OCI-LY3 (cell line): ENCODE data around the gene CCL8.

ENCODE experiments used
- H2AFZ ChIP-seq: fragments of 200-600, 300-600 bp; shearing (Covaris generic); 2 replicates; pipeline ENCODE4 v1.6.0; 2014; ENCODE audit warnings: antibody characterized with exemption, low read depth, low read length
- H3K27ac ChIP-seq: fragments of 200-600, 300-600 bp; sonication (generic); 2 replicates; pipeline ENCODE4 v1.5.1; 2014; ENCODE audit warnings: mild to moderate bottlenecking, low read length, moderate library complexity, mixed read lengths
- H3K27me3 ChIP-seq: fragments of 200-600, 300-600 bp; sonication (generic); 2 replicates; pipeline ENCODE4 v1.6.1; 2014; ENCODE audit warnings: low read depth, low read length, mixed read lengths
- H3K36me3 ChIP-seq: fragments of 200-600, 300-600 bp; sonication (generic); replicated peaks from 2 replicates; pipeline ENCODE3; 2014; ENCODE audit warnings: low read depth, low read length, mixed read lengths
- H3K4me1 ChIP-seq: fragments of 300-600, 200-600 bp; sonication (generic); 2 replicates; pipeline ENCODE4 v1.6.1; 2014; ENCODE audit warnings: low read length, mixed read lengths
- H3K4me2 ChIP-seq: fragments of 200-600, 300-600 bp; sonication (generic); 2 replicates; pipeline ENCODE4 v1.6.1; 2014; ENCODE audit warnings: low read length, mixed read lengths
- H3K4me3 ChIP-seq: fragments of 300-600, 200-600 bp; sonication (generic); 2 replicates; pipeline ENCODE4 v1.5.1; 2014; ENCODE audit warnings: antibody characterized with exemption, mild to moderate bottlenecking, low read length, moderate library complexity
- H3K79me2 ChIP-seq: fragments of 300-600, 200-600 bp; shearing (Covaris generic); 2 replicates; pipeline ENCODE4 v1.6.1; 2014; ENCODE audit warnings: mild to moderate bottlenecking, low read length, mixed read lengths
- H3K9ac ChIP-seq: fragments of 300-600, 200-600 bp; shearing (Covaris generic); 2 replicates; pipeline ENCODE4 v1.6.0; 2014; ENCODE audit warnings: mild to moderate bottlenecking, low read length, moderate library complexity
- H3K9me3 ChIP-seq: fragments of 200-600, 300-600 bp; shearing (Covaris generic); 2 replicates; pipeline ENCODE4 v1.6.1; 2014; ENCODE audit warnings: low read length, mixed read lengths; ENCODE audit not compliant: insufficient read depth
- H4K20me1 ChIP-seq: fragments of 200-600, 300-600 bp; sonication (generic); 2 replicates; pipeline ENCODE4 v1.6.1; 2016; ENCODE audit warnings: low read length, mixed read lengths; ENCODE audit not compliant: insufficient read depth
- CTCF ChIP-seq: fragments of 200-600, 300-600 bp; sonication (generic); IDR thresholded peaks from 2 replicates; pipeline ENCODE4 v1.5.1; 2014; ENCODE audit warnings: antibody characterized with exemption, low read length, low read depth
- EZH2phosphoT487 ChIP-seq: fragments of 200-600 bp; shearing (Covaris generic); IDR thresholded peaks from 2 replicates; pipeline ENCODE4 v1.6.1; 2018; ENCODE audit warnings: antibody characterized with exemption, mixed run types, low read depth

CCL8 gene

GRCh38 chr17:34339138-34339770 is 20.0 kb downstream of the CCL8 start:
- Histone ChIP-seq H3K4me3 (no peak overlapping the region), H3K27ac (no peak overlapping the region), H3K27me3 (peaks cover 54% of the 10 kb centered on the region), H3K4me2 (no peak overlapping the region), H3K9ac (no peak overlapping the region), H4K20me1 (no peaks in the 10 kb centered on the region; the same call in 1 of the 2 replicates), H2AFZ (no peak overlapping the region), H3K9me3 (no peaks in the 10 kb centered on the region), H3K4me1 (no peaks in the 10 kb centered on the region), H3K79me2 (no peaks in the 10 kb centered on the region), H3K36me3 (no peaks in the 10 kb centered on the region)
- TF ChIP-seq EZH2phosphoT487 (no peak), CTCF (no peak)

- Histone ChIP-seq H3K4me2 (no peak overlapping the region), H3K4me3 (no peak overlapping the region), H3K36me3 (no peaks in the 10 kb centered on the region), H4K20me1 (no peaks in the 10 kb centered on the region; the same call in 1 of the 2 replicates), H3K4me1 (no peaks in the 10 kb centered on the region), H3K9ac (no peak overlapping the region), H3K27ac (no peak overlapping the region), H3K79me2 (no peaks in the 10 kb centered on the region), H2AFZ (no peak overlapping the region), H3K27me3 (peaks cover 70% of the 10 kb centered on the region), H3K9me3 (no peaks in the 10 kb centered on the region)
- TF ChIP-seq EZH2phosphoT487 (no peak), CTCF (no peak)
Measured at GRCh38 chr17:34341916-34342315, 22.7 kb downstream of the CCL8 start.

GRCh38 chr17:34347063-34347462 is 27.8 kb downstream of the CCL8 start:
- no peaks in the 10 kb centered on the region for H3K9me3 ChIP-seq
- H3K4me1 ChIP-seq = no peaks in the 10 kb centered on the region
- H3K27ac ChIP-seq = no peak overlapping the region
- no peak for TF ChIP-seq EZH2phosphoT487
- TF ChIP-seq CTCF = no peak
- H3K9ac ChIP-seq = no peak overlapping the region
- H4K20me1 ChIP-seq = no peaks in the 10 kb centered on the region
- no peaks in the 10 kb centered on the region for H3K36me3 ChIP-seq
- H3K79me2 ChIP-seq = no peaks in the 10 kb centered on the region
- no peak overlapping the region for H2AFZ ChIP-seq
- no peak overlapping the region for H3K4me2 ChIP-seq
- H3K4me3 ChIP-seq = no peak overlapping the region
- peaks cover 58% of the 10 kb centered on the region for H3K27me3 ChIP-seq

GRCh38 chr17:34349751-34350150 is 30.5 kb downstream of the CCL8 start:
- no peak for TF ChIP-seq CTCF
- no peak for TF ChIP-seq EZH2phosphoT487
- Histone ChIP-seq H3K27ac (no peak overlapping the region), H3K9ac (no peak overlapping the region), H3K4me2 (no peak overlapping the region), H3K9me3 (no peaks in the 10 kb centered on the region), H3K4me1 (no peaks in the 10 kb centered on the region), H2AFZ (no peak overlapping the region), H3K4me3 (no peak overlapping the region), H3K79me2 (no peaks in the 10 kb centered on the region), H3K27me3 (peaks cover 52% of the 10 kb centered on the region), H4K20me1 (no peaks in the 10 kb centered on the region), H3K36me3 (no peaks in the 10 kb centered on the region)
